Inferior parietal cortex (tissue), 1 donor: Measurements from ENCODE around the gene HOXB2.
"Not testable (repeated sequence)": the region's sequence is repeated elsewhere in the genome, so short reads cannot be mapped to it uniquely, and the experiment has no call there.

ENCODE experiments used
- DNase-seq: peaks from one replicate; pipeline ENCODE4 v3.0.0-alpha.2; 2016; ENCODE audit errors: extremely low spot score

HOXB2 gene

DNA sequence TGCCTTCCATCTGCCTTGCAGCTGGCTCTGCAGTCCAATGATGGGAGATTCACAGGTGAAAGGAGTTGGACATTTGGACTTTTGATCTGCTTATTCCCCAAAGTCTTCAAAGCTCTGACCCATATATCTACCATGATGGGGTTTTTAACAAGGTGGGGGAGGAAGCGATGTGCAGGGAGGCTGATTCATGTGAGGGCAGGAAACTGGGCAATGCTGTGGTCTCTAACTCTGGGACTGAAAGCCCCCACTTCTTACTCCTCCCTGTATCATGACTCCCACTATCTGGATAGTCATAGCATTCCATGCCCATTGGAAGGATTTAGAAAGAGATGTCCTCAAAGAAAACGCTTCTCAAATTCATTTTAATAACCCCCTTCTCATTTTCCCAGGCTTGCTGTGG lies 30.4 kb downstream of the HOXB2 start:
- no peak for DNase-seq

DNA sequence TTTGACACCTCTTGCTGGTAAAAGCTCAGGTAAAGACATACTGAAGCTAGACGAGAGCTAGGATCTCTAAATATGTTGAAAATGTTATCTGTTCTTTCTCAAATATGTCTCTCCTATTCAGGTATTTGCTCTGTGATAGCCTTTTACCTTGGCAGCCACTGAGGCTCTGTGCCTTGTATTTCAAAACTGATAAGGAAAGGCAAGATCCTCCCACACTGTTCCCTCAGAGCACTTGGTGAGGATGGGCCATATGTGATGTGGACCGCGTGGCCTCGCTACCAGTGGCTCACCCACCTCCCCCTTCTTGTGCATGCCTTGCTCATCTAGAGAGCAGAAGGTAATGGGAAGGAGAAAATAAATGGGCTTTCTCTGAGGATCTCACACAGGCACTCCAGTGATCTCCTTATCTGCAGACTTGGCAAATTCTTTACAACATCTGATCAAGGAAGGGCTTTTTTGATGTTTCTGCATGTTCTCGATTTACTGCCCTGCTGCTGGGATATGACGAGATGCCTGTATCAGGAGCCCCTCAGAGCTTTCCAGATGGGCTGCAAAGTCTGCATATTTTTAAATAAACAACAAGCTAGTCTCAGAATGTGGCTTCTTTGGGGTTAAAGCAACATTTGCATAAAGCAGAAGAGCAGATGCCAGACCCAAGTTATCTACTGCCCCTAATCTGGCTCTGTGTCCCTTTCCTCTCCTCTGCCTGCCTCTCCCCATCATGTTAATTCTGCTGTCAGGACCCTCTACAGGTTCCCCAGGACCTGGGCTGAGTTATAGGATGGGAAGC lies 31.0 kb downstream of the HOXB2 start:
- no peak for DNase-seq

GRCh38 chr17:48513097-48513496 lies 31.8 kb downstream of the HOXB2 start:
- no peak for DNase-seq

DNA sequence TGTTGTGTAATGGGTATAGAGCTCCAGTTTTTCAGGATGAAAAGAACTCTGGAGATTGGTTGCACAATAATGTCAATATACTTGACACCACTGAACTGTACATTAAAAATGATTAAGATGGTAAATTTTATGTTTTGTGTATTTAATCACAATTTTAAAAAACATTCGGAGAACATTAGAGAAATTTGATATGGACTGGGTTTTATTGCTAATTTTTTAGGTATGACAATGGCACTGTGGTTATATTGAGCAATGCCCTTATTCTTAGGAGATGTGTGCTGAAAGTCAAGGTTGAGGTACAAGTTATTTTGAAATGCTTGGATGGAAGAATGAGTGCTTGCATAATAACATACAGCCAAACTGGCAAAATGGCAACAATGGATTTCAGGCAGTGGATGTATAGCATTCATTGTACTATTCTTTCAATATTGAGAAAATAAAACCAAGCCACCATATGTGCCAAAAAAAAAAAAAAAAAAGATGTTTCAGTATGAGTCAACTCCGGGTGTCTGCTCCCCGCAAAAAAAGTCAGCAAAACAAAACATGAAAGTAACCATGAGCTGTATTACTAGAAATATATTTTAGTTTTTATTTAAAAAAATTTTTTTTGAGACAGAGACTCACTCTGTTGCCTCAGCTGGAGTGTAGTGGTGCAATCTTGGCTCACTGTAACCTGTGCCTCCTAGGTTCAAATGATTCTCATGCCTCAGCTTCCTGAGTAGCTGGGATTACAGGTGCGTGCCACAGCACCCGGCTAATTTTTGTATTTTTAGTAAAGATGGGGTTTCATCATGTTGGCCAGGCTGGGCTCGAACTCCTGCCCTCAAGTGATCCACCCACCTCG lies 33.9 kb downstream of the HOXB2 start:
- DNase-seq: no peak

DNA sequence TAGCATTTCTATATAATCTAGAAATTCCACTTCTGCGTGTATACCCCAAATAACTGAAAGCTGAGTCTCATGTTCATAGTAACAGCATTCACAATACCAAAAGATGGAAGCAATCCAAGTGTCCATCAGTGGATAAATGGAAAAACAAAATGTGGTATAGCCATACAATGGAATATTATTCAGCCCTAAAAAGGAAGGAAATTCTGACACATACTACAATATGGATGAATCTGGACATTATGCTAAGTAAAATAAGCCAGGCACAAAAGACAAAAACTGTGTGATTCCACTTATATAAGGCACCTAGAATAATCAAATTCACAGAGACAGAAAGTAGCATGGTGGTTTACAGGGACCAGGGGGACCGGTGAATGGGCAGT lies 34.5 kb downstream of the HOXB2 start:
- no peak for DNase-seq

GRCh38 chr17:48509708-48510107 lies 35.2 kb downstream of the HOXB2 start:
- not testable (repeated sequence) for DNase-seq

- no peak for DNase-seq
These were observed 38.7 kb downstream of the HOXB2 start for GRCh38 chr17:48506246-48506645.

DNA sequence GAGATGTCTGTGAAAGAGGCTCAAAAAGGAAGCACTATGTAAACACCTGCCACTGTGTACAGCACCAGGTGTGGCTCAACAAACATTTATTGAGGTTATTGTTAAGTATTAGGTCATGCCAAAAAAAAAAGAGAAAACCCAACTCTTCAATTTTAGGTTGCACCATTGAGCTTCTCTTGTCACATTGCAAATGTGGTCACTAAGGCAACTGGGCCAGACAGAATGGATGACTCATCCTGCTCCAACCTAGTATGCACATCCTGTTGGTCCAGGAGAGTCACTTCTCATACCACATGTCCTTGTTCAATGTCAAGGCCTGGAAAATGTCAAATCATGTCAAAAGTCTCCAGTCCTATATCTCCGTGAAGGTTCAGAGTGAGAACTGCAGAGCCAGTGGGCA lies 39.1 kb downstream of the HOXB2 start:
- DNase-seq: no peak

DNA sequence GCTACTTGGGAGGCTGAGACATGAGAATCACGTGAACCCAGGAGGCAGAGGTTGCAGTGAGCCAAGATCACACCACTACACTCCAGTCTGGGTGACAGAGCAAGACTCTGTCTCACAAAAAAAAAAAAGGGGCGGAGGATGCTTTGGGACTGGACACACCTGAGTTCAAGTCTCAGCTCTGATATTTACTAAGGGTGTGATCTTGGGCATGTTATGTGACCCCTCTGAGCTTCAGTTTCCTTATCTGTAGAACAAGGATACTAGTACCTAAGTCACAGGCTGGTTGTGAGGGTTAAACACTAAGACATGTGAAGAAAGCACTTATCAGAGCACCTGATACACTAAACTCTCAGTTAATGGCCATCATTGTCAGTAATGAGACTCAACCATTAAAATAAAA lies 40.0 kb downstream of the HOXB2 start:
- DNase-seq: no peak

DNA sequence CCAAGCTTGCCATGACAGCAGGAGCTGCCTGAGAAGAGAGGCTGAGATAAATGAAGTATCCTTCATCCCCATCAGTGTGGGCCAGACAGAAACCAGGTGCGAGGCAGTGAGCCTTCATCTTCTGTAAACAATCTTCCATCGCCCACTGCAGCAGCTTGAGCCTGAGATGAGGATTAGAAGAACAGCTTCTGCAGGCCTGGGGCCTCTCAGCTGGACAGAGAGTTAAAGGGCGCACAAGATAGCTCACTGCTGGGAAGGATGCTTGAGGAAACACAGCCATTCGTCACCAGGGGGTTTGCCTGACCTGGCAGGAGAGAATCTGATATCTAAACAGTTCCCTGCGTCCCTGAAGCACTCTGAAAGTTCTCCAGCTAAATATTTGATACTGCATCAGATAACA lies 41.2 kb downstream of the HOXB2 start:
- no peak for DNase-seq

- DNase-seq: no peak
These were observed 42.0 kb downstream of the HOXB2 start for GRCh38 chr17:48502901-48503300.

- DNase-seq: no peak
These were observed 42.6 kb downstream of the HOXB2 start for GRCh38 chr17:48502312-48502711.

DNA sequence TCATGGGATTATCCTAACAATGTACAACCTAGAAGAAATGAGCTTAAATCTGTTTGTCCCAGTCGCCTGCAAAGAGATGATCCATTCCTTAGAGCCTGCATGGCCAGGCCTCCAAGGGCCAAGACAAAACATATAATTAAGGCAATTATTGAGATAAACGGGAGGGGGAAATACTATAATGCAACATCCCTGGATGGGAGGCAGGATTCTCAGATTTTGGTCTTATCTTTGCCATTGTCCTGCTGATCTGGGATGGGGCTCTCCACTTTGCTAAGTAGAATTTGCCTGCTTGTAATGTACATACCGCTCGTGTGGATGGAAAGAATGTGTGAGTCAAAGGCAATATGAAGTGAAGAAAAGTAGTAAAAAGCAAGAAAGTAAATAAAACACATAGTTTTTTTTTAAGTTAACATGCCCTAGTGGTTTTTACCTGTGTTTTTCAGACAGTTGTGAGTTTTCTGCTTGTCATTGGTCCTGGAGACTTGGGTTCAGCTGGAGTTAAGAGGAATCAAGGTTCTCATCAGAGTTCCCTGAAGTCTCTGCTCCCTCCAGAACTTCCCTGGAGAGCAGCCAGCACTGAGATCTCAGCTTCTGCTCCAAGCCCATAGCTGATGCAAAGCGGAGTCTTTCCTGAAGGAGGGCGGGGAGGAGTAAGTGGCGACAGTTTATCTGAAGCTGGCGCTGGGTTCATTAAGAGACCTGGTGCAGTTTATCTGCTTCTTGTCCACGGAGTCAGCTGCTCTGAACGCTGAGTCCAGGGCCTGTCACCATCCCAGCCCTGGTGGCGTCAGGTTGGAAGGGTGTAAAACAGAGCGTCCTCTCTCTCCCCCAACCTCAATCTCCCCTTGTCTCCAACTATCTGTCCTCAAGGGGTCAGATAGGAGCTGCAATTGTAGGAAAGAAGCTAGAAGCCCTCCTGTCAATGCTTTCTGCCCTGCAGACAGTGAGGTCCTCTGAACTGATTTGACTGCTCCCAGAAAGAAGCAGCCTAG lies 44.2 kb downstream of the HOXB2 start:
- no peak for DNase-seq

GRCh38 chr17:48499735-48500434 lies 45.0 kb downstream of the HOXB2 start:
- no peak for DNase-seq

GRCh38 chr17:48499248-48499647 lies 45.7 kb downstream of the HOXB2 start:
- no peak for DNase-seq

GRCh38 chr17:48498164-48498850 lies 46.6 kb downstream of the HOXB2 start:
- DNase-seq: no peak

DNA sequence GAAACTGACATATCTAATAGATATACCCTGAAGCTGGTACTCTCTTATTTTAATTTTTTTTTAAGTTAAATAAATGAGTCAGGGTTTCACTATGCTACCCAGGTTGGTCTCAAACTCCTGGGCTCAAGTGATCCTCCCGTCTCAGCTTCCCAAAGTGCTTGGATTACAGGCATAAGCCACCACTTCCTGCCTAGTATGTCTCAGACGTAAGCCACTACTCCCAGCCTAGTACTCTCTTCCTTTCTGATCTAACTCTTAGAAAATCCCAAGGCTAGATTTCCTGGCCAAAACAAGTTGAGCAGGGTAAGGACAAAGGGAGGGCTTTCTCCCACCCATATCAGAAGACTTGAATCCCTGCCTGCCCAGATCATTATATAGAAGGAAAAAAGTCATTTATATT lies 47.8 kb downstream of the HOXB2 start:
- DNase-seq: no peak

- no peak for DNase-seq
These were observed 50.6 kb downstream of the HOXB2 start for GRCh38 chr17:48494335-48494734.
